Liver (tissue), 9 donors: ENCODE data around the gene UBXN1. TPM values are rescaled to one million over a fixed set of nuclear protein-coding genes. Genes with fewer than 3 reads are reported as not detected.

Experiments
- DNase-seq: peaks from one replicate; pipeline ENCODE4 v3.0.0-alpha.2; 2017; ENCODE audit warnings: low spot score
- H3K27ac ChIP-seq, 2 donors: one replicate each; pipeline ENCODE4 v1.7.0; 2013; ENCODE audit warnings: inconsistent platforms in 2 of 2, low read length in 2 of 2, control low read depth in 1 of 2, low read depth in 1 of 2, mild to moderate bottlenecking in 1 of 2
- H3K27me3 ChIP-seq, 4 donors: one replicate each; pipeline versions ENCODE4 v1.6.1 to v1.7.0; 2013; ENCODE audit warnings: low read length in 3 of 4, inconsistent platforms in 1 of 4, mild to moderate bottlenecking in 1 of 4, moderate library complexity in 1 of 4; ENCODE audit not compliant: control insufficient read depth in 4 of 4, insufficient read depth in 4 of 4
- H3K36me3 ChIP-seq, 4 donors: one replicate each; pipeline versions ENCODE4 v1.6.1 to v1.7.0; 2013; ENCODE audit warnings: low read length in 3 of 4, mild to moderate bottlenecking in 3 of 4, low read depth in 1 of 4, moderate library complexity in 1 of 4; ENCODE audit not compliant: control insufficient read depth in 4 of 4, insufficient read depth in 3 of 4
- H3K4me1 ChIP-seq, 4 donors: one replicate each; pipeline versions ENCODE4 v1.6.1 to v1.7.0; 2013; ENCODE audit warnings: low read length in 3 of 4, mild to moderate bottlenecking in 3 of 4, moderate library complexity in 1 of 4; ENCODE audit not compliant: control insufficient read depth in 4 of 4, insufficient read depth in 4 of 4
- H3K4me3 ChIP-seq, 3 donors: one replicate each; pipeline versions ENCODE4 v1.6.1 to v1.7.0; 2013; ENCODE audit warnings: low read length in 3 of 3, control low read depth in 1 of 3, low read depth in 1 of 3, mild to moderate bottlenecking in 1 of 3
- H3K9ac ChIP-seq, 2 donors: one replicate each; pipeline ENCODE4 v1.7.0; 2013; ENCODE audit warnings: low read length in 2 of 2, mild to moderate bottlenecking in 2 of 2, moderate library complexity in 2 of 2, control low read depth in 1 of 2, low read depth in 1 of 2
- H3K9me3 ChIP-seq, 4 donors: one replicate each; pipeline versions ENCODE4 v1.6.1 to v1.7.0; 2013; ENCODE audit warnings: low read length in 3 of 4; ENCODE audit not compliant: control insufficient read depth in 4 of 4
- EGR1 ChIP-seq, 2 donors: IDR thresholded peaks; 2 replicates each; pipeline ENCODE4 v1.6.1; 2016 to 2018; ENCODE audit warnings: antibody characterized with exemption in 2 of 2, low read depth in 2 of 2
- FOXA1 ChIP-seq: IDR thresholded peaks from 2 replicates; pipeline ENCODE4 v1.6.1; 2016; ENCODE audit warnings: antibody characterized with exemption
- FOXA2 ChIP-seq: IDR thresholded peaks from 2 replicates; pipeline ENCODE4 v1.6.1; 2016; ENCODE audit warnings: antibody characterized with exemption
- GABPA ChIP-seq, 2 donors: IDR thresholded peaks in 1 of 2; conservative IDR thresholded peaks in 1 of 2; 2 replicates each; pipeline ENCODE4 v1.6.1; 2016; ENCODE audit warnings: antibody characterized with exemption in 2 of 2, mild to moderate bottlenecking in 1 of 2, moderate library complexity in 1 of 2
- HNF4A ChIP-seq, 2 donors: conservative IDR thresholded peaks; 2 replicates each; pipeline ENCODE4 v1.6.1; 2016; ENCODE audit warnings: antibody characterized with exemption in 2 of 2, mild to moderate bottlenecking in 2 of 2
- HNF4G ChIP-seq: IDR thresholded peaks from 2 replicates; pipeline ENCODE4 v1.6.1; 2016; ENCODE audit warnings: antibody characterized with exemption
- JUND ChIP-seq, 2 donors: IDR thresholded peaks; 2 replicates each; pipeline ENCODE4 v1.6.1; 2016; ENCODE audit warnings: antibody characterized with exemption in 2 of 2
- NR2F2 ChIP-seq: IDR thresholded peaks from 2 replicates; pipeline ENCODE4 v1.6.1; 2016; ENCODE audit warnings: antibody characterized with exemption
- RAD21 ChIP-seq, 2 donors: IDR thresholded peaks; 2 replicates each; pipeline ENCODE4 v1.6.1; 2016; ENCODE audit warnings: antibody characterized with exemption in 2 of 2, mild to moderate bottlenecking in 2 of 2
- RXRA ChIP-seq, 2 donors: IDR thresholded peaks; 2 replicates each; pipeline ENCODE4 v1.6.1; 2017 to 2018; ENCODE audit warnings: antibody characterized with exemption in 2 of 2, mild to moderate bottlenecking in 1 of 2
- SP1 ChIP-seq: IDR thresholded peaks from 2 replicates; pipeline ENCODE4 v1.6.1; 2018; ENCODE audit warnings: antibody characterized with exemption, mild to moderate bottlenecking
- TAF1 ChIP-seq: conservative IDR thresholded peaks from 2 replicates; pipeline ENCODE4 v1.6.1; 2016; ENCODE audit warnings: antibody characterized with exemption, mild to moderate bottlenecking
- YY1 ChIP-seq: IDR thresholded peaks from 2 replicates; pipeline ENCODE4 v1.6.1; 2016; ENCODE audit warnings: antibody characterized with exemption, mild to moderate bottlenecking
- WGBS: extraction: QIAGEN DNeasy Blood & Tissue Kit; methylation state at CpG from one replicate; pipeline ENCODE4 v1.1.7; 2013; 5-methylcytosine and 5-hydroxymethylcytosine counted together
- polyA plus RNA-seq, 2 donors: library from polyadenylated mRNA; stranded (reverse) in 1 of 2; unstranded in 1 of 2; fragments of 200-250 nt in 1 of 2; fragments of >200 nt in 1 of 2; fragmentation: Nextera tagmentation in 1 of 2; extraction: Ambion mirVana in 1 of 2; gene quantifications; one replicate each; pipeline versions ENCODE4 v1.2.1 to v1.2.3, GENCODE V29; 2013 to 2015
- total RNA-seq, 2 donors: library from RNA; depleted of rRNA; stranded (reverse); fragments of >200 nt; gene quantifications; one replicate each; pipeline ENCODE4 v1.2.3, GENCODE V29; 2014
- TF ChIP-seq, protein P1 (sequence below): IDR thresholded peaks from 2 replicates; pipeline ENCODE4 v1.6.1; 2016; ENCODE audit warnings: antibody characterized with exemption
- TF ChIP-seq, protein P2 (sequence below): IDR thresholded peaks from 2 replicates; pipeline ENCODE4 v1.6.1; 2016; ENCODE audit warnings: antibody characterized with exemption
- TF ChIP-seq, protein P3 (sequence below): IDR thresholded peaks from 2 replicates; pipeline ENCODE4 v1.6.1; 2016; ENCODE audit warnings: antibody characterized with exemption, mild to moderate bottlenecking
- TF ChIP-seq, protein P4 (sequence below): fragments of 150-350 bp; IDR thresholded peaks from 2 replicates; pipeline ENCODE4 v1.5.1; 2017; ENCODE audit warnings: improper control_type of control experiment, low read depth, low read length; ENCODE audit not compliant: missing input control
- TF ChIP-seq, protein P5 (sequence below): IDR thresholded peaks from 2 replicates; pipeline ENCODE4 v1.6.1; 2016; ENCODE audit warnings: antibody characterized with exemption
- donor health status: healthy.
- donor health status: healthy.
- donor health status: healthy.
- donor health status: healthy.
- donor health status: healthy.

The UBXN1 gene
- total and polyA plus RNA-seq, 4 donors, result 31.4 to 45.7 (median 41.2) TPM

DNA sequence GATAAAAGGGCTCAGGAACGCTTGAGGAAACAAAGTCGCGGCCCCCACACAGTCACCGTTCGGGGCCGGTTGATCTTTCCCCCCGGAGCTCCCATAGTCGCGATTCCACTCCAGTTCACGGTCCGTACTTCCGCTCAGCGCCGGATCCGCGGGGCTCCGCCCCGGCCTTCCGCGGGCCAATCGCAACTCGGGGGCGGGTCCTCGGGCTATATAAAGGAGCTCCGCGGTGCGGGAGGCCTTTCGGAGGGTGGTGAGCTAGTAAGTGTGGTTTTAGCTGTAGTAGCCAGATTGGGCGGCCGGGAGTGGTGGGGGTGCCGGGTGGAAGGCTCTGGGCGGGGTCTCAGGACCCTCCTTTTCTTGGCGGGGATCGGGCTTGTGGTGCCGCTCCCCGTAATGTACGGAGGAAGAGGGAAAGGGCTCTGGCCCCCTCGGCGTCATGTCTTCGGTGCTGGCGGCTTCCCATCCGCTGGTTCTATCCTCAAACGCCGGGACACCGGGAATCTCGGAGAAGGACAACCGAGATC is 13.7 kb downstream of the UBXN1 start, which contains the start of the genes C11orf98 and CSKMT:
Gene C11orf98 (minus strand): TSS at position 136 of the 524 bp plus-strand sequence. CDS start 41 bp downstream, at position 95.
Gene CSKMT (plus strand): TSS at position 238 of the 524 bp plus-strand sequence. CDS start 568 bp downstream, outside the sequence.
- H3K27ac ChIP-seq, result peak within 1 kb of the TSS; percentile 85 to 89
- H3K27me3 ChIP-seq, result no peaks in the 10 kb centered on the region
- H3K36me3 ChIP-seq, result peaks cover 3 to 10% (median 6%) of the 10 kb centered on the region in 4 donors
- H3K9me3 ChIP-seq, result no peaks in the 10 kb centered on the region
- H3K4me3 ChIP-seq, result peak within 1 kb of the TSS; percentile 82 to 98 (median 97)
- WGBS, result under 1% methylated on average over 47 of the region's 47 CpGs
- peak; percentile 98 for DNase-seq
- peaks cover 11 to 34% (median 25%) of the 10 kb centered on the region in 4 donors for H3K4me1 ChIP-seq
- peak; percentile 68 for TF ChIP-seq FOXA1
- TF ChIP-seq TAF1, result peak; percentile 98
- TF ChIP-seq JUND (IDR thresholded peaks at IDR 0.05), result peak in 1 of 2 donors; percentile 34
- peak; percentile 28 for TF ChIP-seq NR2F2
- TF ChIP-seq, protein P1, sequence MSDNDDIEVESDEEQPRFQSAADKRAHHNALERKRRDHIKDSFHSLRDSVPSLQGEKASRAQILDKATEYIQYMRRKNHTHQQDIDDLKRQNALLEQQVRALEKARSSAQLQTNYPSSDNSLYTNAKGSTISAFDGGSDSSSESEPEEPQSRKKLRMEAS, result peak; percentile 22
- TF ChIP-seq SP1, result peak; percentile 81
- TF ChIP-seq EGR1 (IDR thresholded peaks at IDR 0.05; ENCODE audit: low read depth in 2 of 2), result peak in 1 of 2 donors; percentile 30
- TF ChIP-seq, protein P2, sequence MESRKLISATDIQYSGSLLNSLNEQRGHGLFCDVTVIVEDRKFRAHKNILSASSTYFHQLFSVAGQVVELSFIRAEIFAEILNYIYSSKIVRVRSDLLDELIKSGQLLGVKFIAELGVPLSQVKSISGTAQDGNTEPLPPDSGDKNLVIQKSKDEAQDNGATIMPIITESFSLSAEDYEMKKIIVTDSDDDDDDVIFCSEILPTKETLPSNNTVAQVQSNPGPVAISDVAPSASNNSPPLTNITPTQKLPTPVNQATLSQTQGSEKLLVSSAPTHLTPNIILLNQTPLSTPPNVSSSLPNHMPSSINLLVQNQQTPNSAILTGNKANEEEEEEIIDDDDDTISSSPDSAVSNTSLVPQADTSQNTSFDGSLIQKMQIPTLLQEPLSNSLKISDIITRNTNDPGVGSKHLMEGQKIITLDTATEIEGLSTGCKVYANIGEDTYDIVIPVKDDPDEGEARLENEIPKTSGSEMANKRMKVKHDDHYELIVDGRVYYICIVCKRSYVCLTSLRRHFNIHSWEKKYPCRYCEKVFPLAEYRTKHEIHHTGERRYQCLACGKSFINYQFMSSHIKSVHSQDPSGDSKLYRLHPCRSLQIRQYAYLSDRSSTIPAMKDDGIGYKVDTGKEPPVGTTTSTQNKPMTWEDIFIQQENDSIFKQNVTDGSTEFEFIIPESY, result peak; percentile 76
- TF ChIP-seq, protein P3, sequence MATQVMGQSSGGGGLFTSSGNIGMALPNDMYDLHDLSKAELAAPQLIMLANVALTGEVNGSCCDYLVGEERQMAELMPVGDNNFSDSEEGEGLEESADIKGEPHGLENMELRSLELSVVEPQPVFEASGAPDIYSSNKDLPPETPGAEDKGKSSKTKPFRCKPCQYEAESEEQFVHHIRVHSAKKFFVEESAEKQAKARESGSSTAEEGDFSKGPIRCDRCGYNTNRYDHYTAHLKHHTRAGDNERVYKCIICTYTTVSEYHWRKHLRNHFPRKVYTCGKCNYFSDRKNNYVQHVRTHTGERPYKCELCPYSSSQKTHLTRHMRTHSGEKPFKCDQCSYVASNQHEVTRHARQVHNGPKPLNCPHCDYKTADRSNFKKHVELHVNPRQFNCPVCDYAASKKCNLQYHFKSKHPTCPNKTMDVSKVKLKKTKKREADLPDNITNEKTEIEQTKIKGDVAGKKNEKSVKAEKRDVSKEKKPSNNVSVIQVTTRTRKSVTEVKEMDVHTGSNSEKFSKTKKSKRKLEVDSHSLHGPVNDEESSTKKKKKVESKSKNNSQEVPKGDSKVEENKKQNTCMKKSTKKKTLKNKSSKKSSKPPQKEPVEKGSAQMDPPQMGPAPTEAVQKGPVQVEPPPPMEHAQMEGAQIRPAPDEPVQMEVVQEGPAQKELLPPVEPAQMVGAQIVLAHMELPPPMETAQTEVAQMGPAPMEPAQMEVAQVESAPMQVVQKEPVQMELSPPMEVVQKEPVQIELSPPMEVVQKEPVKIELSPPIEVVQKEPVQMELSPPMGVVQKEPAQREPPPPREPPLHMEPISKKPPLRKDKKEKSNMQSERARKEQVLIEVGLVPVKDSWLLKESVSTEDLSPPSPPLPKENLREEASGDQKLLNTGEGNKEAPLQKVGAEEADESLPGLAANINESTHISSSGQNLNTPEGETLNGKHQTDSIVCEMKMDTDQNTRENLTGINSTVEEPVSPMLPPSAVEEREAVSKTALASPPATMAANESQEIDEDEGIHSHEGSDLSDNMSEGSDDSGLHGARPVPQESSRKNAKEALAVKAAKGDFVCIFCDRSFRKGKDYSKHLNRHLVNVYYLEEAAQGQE, result peak; percentile 96
- peak in 1 of 2 donors; percentile 23 for TF ChIP-seq RAD21 (IDR thresholded peaks at IDR 0.05)
- TF ChIP-seq YY1, result peak; percentile 86
- TF ChIP-seq, protein P4, sequence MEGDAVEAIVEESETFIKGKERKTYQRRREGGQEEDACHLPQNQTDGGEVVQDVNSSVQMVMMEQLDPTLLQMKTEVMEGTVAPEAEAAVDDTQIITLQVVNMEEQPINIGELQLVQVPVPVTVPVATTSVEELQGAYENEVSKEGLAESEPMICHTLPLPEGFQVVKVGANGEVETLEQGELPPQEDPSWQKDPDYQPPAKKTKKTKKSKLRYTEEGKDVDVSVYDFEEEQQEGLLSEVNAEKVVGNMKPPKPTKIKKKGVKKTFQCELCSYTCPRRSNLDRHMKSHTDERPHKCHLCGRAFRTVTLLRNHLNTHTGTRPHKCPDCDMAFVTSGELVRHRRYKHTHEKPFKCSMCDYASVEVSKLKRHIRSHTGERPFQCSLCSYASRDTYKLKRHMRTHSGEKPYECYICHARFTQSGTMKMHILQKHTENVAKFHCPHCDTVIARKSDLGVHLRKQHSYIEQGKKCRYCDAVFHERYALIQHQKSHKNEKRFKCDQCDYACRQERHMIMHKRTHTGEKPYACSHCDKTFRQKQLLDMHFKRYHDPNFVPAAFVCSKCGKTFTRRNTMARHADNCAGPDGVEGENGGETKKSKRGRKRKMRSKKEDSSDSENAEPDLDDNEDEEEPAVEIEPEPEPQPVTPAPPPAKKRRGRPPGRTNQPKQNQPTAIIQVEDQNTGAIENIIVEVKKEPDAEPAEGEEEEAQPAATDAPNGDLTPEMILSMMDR, result no peak
- peak; percentile 60 to 87 for TF ChIP-seq GABPA (IDR thresholded peaks at IDR 0.05 in 1 of 2, conservative IDR thresholded peaks at IDR 0.05 in 1 of 2)
- TF ChIP-seq FOXA2, result no peak
- no peak for TF ChIP-seq RXRA (IDR thresholded peaks at IDR 0.05)
- TF ChIP-seq HNF4G, result no peak
- peak in 1 of 2 donors; percentile 23 for TF ChIP-seq HNF4A (conservative IDR thresholded peaks at IDR 0.05)
- TF ChIP-seq, protein P5, sequence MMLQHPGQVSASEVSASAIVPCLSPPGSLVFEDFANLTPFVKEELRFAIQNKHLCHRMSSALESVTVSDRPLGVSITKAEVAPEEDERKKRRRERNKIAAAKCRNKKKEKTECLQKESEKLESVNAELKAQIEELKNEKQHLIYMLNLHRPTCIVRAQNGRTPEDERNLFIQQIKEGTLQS, result peak; percentile 47
- H3K9ac ChIP-seq, result peak within 1 kb of the TSS; percentile 68 to 96
